ENCODE measurements around the gene USE1. TPM values are rescaled to one million over a fixed set of nuclear protein-coding genes. Genes with fewer than 3 reads are reported as not detected.
A peak's percentile ranks its signal among the peaks of the same experiment; 100 is the strongest.

The USE1 gene
- total and polyA plus RNA-seq, 9 of the 15 experiments (the other 6 are each of a cell fraction or from before 2014, with no cell fraction given) = 17.3 to 52.4 (median 34.0) TPM

- 0 out of 4 replicates have a peak, but pooled peaks of 1 of the 2 experiments have one; percentile 28 for TF ChIP-seq KDM1A (IDR thresholded peaks at IDR 0.05)
- no peak for TF ChIP-seq MTF1 (CRISPR knock-in tag; IDR thresholded peaks at IDR 0.05; ENCODE audit: borderline replicate concordance)
- TF ChIP-seq SLC30A9 (CRISPR knock-in tag; IDR thresholded peaks at IDR 0.05) = no peak
- Histone ChIP-seq H3K27ac (ENCODE audit: extremely low read depth, low read depth, low read length) (peak overlapping the region; percentile 88; the same call in 1 of the 3 replicates), H3K79me2 (ENCODE audit: control insufficient read depth, insufficient read depth, low read length) (peaks cover 16% of the 10 kb centered on the region), H3K36me3 (ENCODE audit: control insufficient read depth, insufficient read depth, low read length) (peaks cover 15% of the 10 kb centered on the region; the same call in 2 of the 3 replicates), H2AFZ (ENCODE audit: low read depth, low read length) (peak overlapping the region; percentile 34; the same call in 1 of the 2 replicates), H3K9ac (ENCODE audit: insufficient read depth in 1 of 2, low read depth in 2 of 2, low read length in 2 of 2) (peak overlapping the region in 1 of 2 experiments; percentile 29; a peak in 1 of 4 replicates), H3K9me3 (replicated peaks; ENCODE audit: control insufficient read depth, insufficient read depth, low read depth, low read length) (no peaks in the 10 kb centered on the region), H3K4me2 (ENCODE audit: insufficient read depth, low read length) (peak overlapping the region; percentile 90; the same call in 1 of the 2 replicates), H4K20me1 (replicated peaks; ENCODE audit: control insufficient read depth, insufficient read depth, low read length) (no peaks in the 10 kb centered on the region), H3K4me1 (replicated peaks in 1 of 2; ENCODE audit: control insufficient read depth in 2 of 2, insufficient read depth in 2 of 2, low read length in 2 of 2) (peaks cover 13 to 39% of the 10 kb centered on the region in 2 experiments; a peak in 4 of 5 replicates), H3K4me3 (no peak overlapping the region), H3K27me3 (ENCODE audit: control insufficient read depth in 2 of 2, insufficient read depth in 2 of 2, low read length in 2 of 2) (no peaks in the 10 kb centered on the region), H3K9me1 (ENCODE audit: control insufficient read depth, insufficient read depth, low read length) (no peaks in the 10 kb centered on the region)
- in situ Hi-C loops (cut with MboI) (no loop called here), intact Hi-C loops (cut with micrococcal nuclease) (loop anchor here (5.0 kb wide), 1 partner anchor 42 kb away; the partner anchor contains the start of gene BABAM1)
- DNase-seq (ENCODE audit: extremely low read depth in 1 of 4, low spot score in 3 of 4) = no peak
- ChIA-PET POLR2A (interaction anchor here (3.4 to 11.9 kb wide), 2 partner anchors 10 to 14 kb away, joined by 31 to 129 read pairs; partner anchors contain the start of gene USE1), CTCF (ENCODE audit: low intra/inter-chr PET ratio) (no interaction called here)
- no peak for FAIRE-seq
- no TSS peak for BruUV-seq (replicated peaks)
- ATAC-seq = no peak
- WGBS (ENCODE audit: insufficient coverage, low coverage, missing lambda C conversion rate) = 95% methylated on average over 9 of the region's 10 CpGs
Observed at GRCh38 chr19:17225053-17225452, 9.9 kb downstream of the USE1 start.

Data from K562 (cell line).